Keratinocyte (primary cell): Measurements from ENCODE around the gene MND1.

Experiments
- CTCF ChIP-seq, 3 experiments: IDR thresholded peaks in 1 of 3; conservative IDR thresholded peaks in 1 of 3; optimal IDR thresholded peaks in 1 of 3; 2 replicates in 2 of 3; 3 replicates in 1 of 3; pipeline versions ENCODE3 to v1.5.1; 2011; ENCODE audit warnings: low read length in 3 of 3, mild to moderate bottlenecking in 3 of 3, moderate library complexity in 2 of 3, control low read depth in 1 of 3, inconsistent platforms in 1 of 3; ENCODE audit not compliant: insufficient read depth in 2 of 3; ENCODE audit errors: extremely low read depth in 1 of 3
- EZH2 ChIP-seq: IDR thresholded peaks from one replicate; pipeline ENCODE4 v1.6.1; 2012; ENCODE audit warnings: inconsistent platforms, mild to moderate bottlenecking, low read length, moderate library complexity

- TF ChIP-seq CTCF (optimal IDR thresholded peaks at IDR 0.05 in 1 of 3, IDR thresholded peaks at IDR 0.05 in 1 of 3, conservative IDR thresholded peaks at IDR 0.05 in 1 of 3; ENCODE audit: extremely low read depth in 1 of 3, insufficient read depth in 2 of 3, low read length in 3 of 3) (no peak), EZH2 (no peak)
Measured at GRCh38 chr4:153383131-153383530, 38.6 kb downstream of the MND1 start.
